Stomach smooth muscle (tissue), 2 donors: ENCODE data around the gene ARL13B.
A peak's percentile ranks its signal among the peaks of the same experiment; 100 is the strongest.
"Not testable (repeated sequence)": the region's sequence is repeated elsewhere in the genome, so short reads cannot be mapped to it uniquely, and the experiment has no call there.

ENCODE experiments used
- H3K27ac ChIP-seq: one replicate; pipeline ENCODE4 v1.7.0; 2013; ENCODE audit warnings: mild to moderate bottlenecking, low read length, inconsistent platforms
- H3K27me3 ChIP-seq, 2 donors: one replicate each; pipeline ENCODE4 v1.7.0; 2013; ENCODE audit warnings: low read length in 2 of 2; ENCODE audit not compliant: insufficient read depth in 2 of 2, control insufficient read depth in 1 of 2
- H3K36me3 ChIP-seq, 2 donors: one replicate each; pipeline ENCODE4 v1.7.0; 2013; ENCODE audit warnings: low read length in 2 of 2; ENCODE audit not compliant: control insufficient read depth in 2 of 2, insufficient read depth in 2 of 2
- H3K4me1 ChIP-seq: one replicate; pipeline ENCODE4 v1.7.0; 2013; ENCODE audit warnings: low read length; ENCODE audit not compliant: control insufficient read depth, insufficient read depth
- H3K4me3 ChIP-seq, 2 donors: one replicate each; pipeline ENCODE4 v1.7.0; 2013; ENCODE audit warnings: low read length in 2 of 2
- H3K9ac ChIP-seq, 2 donors: one replicate each; pipeline ENCODE4 v1.7.0; 2013; ENCODE audit warnings: low read length in 2 of 2, mild to moderate bottlenecking in 1 of 2
- H3K9me3 ChIP-seq, 2 donors: one replicate each; pipeline ENCODE4 v1.7.0; 2013; ENCODE audit warnings: low read length in 2 of 2; ENCODE audit not compliant: control insufficient read depth in 2 of 2
- donor health status: healthy.
- donor health status: Pancreatic carcinoma.

ARL13B gene

DNA sequence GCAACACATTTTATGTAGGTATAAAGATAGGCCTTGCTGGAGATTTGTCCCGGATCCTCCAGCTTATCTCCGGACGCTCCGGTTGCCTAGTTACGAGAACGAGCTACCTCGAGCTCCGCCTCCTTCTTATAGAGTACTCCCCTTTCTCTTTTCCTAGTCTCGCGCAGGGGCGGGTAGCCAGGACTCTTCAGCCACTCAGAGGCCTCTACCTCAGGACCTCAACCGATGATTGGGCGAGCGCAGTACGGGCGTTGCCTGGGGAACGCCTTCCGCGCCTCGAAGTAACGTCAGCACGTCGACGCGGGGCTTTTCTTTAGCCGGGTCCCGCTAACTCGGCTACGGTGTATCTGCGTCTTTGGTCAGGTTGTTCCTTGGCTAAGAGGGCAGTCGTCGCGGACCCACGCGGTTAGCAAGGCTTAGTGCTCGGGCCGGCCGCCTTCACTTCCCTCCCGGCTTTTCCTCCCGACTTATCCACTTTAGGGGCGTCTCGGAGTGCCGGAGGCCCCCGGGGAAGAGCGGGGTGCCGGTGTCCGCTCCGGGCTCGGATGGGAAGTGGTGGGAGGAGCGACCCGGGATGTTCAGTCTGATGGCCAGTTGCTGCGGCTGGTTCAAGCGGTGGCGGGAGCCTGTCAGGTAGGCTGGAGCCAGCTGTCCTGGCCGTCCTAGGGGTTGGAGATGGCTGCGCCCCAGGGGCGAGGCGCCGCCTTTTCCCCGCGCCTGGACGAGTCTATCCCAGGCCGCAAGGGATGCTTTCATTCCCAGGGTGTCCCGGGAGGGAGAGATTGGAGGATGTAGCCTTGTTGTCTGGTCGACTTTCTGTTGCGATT lies at the start of gene ARL13B:
Gene ARL13B, plus strand, starts transcription at position 306 of the 827 bp plus-strand sequence. Its CDS starts 269 bp downstream, at position 575.
- H3K27ac ChIP-seq: peak within 1 kb of the TSS; percentile 90
- peaks cover 3% of the 10 kb centered on the region for H3K4me1 ChIP-seq
- no peaks in the 10 kb centered on the region for H3K27me3 ChIP-seq
- H3K9ac ChIP-seq: peak within 1 kb of the TSS; percentile 89
- H3K36me3 ChIP-seq: no peaks in the 10 kb centered on the region
- H3K9me3 ChIP-seq: no peaks in the 10 kb centered on the region
- H3K4me3 ChIP-seq: peak within 1 kb of the TSS; percentile 77 to 95

DNA sequence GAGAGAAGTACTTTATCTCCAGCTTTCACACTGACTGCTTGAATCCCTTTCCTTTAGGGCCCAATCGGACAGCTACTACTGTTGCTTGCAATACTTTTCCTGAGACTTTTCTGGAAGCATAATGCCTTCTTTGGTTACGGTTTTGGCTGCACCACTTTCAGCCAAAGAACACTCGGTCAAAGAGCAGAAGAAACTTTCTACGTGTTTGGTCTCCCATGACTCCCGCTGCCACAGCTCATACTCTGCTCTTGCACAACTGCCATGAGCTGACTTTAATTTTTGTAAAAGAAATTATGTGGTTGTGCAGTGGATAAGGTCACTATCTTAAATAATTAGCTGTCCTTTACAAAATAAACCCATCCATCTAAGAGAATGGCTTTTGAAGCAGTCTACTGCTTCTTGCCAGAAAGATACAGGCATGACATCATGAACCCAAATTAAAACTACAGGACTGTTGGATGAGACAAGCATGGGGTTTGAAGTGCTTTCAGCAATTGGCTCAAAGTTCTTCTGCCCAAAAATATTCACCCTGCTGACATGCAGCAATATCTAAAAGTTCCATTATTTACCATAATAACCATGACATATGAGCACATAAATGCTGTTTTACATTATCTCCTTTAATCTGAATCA lies 48.2 kb upstream of the ARL13B start:
- H3K9me3 ChIP-seq: no peaks in the 10 kb centered on the region
- H3K4me1 ChIP-seq: no peaks in the 10 kb centered on the region
- no peaks in the 10 kb centered on the region for H3K36me3 ChIP-seq
- no peak overlapping the region for H3K4me3 ChIP-seq
- H3K27me3 ChIP-seq: no peaks in the 10 kb centered on the region
- H3K9ac ChIP-seq: no peak overlapping the region
- H3K27ac ChIP-seq: no peak overlapping the region

DNA sequence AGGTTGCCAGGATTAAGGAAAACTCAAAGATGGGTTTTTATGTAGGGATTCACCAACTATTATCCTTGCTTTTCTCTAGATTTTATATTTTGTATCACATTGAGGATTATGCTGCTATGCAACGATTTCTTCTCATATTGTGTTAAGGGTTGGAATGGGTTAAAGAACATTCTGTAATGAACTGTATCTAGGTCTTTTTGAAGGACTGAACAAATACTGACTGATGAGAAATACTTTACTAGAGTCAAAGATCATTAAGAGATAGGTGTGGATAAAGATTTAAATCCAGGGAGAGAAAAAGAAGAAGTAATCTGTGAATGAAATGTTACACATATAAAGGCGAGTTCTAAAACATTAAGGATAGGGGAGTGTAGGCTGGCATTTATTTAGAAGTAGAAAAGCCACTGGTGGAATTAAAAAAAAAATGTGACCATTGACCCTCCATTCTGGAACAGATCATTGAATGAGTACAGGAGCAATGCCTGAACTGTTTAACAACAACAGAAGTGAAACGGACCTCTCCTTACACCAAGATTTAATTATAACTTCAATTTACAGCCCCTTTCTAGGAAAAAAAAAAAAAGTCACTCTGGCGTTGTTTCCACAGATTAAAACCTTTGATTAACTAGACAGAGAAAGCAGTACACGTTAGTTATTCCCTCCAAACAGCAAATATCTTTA lies 45.4 kb upstream of the ARL13B start:
- H3K9ac ChIP-seq: no peak overlapping the region
- no peaks in the 10 kb centered on the region for H3K9me3 ChIP-seq

DNA sequence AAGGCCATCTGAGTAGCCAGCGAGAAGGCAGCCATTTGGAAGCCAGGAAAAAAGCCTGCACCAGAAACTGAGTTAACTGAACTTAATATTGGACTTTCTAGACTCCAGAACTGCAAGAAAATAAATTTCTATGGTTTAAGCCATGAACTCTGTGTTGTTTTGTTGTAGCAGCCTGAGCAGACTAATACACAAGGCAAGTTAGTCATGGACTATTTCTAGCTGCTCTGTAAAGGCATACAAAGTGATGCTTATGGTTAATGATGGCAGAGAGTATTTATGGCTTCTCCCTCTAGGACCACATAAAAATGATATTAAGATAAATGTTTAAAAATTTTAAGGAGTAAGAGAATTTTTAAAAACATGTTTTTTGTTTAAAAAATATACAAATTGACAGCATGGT lies 43.4 kb upstream of the ARL13B start:
- Histone ChIP-seq H3K9ac (no peak overlapping the region), H3K4me3 (no peak overlapping the region), H3K4me1 (no peaks in the 10 kb centered on the region), H3K27me3 (no peaks in the 10 kb centered on the region), H3K36me3 (no peaks in the 10 kb centered on the region), H3K27ac (no peak overlapping the region), H3K9me3 (no peaks in the 10 kb centered on the region)

More for the DNA sequence above, 45.4 kb upstream of the ARL13B start:
- Histone ChIP-seq H3K27me3 (no peaks in the 10 kb centered on the region), H3K4me3 (no peak overlapping the region), H3K4me1 (no peaks in the 10 kb centered on the region), H3K27ac (no peak overlapping the region), H3K36me3 (no peaks in the 10 kb centered on the region)

DNA sequence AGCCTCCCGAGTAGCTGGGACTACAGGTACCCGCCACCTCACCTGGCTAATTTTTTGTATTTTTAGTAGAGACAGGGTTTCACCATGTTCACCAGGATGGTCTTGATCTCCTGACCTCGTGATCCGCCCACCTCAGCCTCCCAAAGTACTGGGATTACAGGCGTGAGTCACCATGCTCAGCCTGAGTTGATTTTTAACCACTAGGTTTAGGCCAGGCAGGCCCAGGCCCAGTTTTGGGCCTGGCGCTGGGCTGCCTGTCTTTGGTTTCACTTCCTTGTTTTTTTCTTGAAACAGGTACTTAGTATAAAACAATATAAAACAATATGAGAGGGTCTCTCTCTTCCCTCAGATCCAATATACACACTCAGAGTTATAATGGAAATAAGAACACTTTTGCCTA lies 42.5 kb upstream of the ARL13B start:
- not testable (repeated sequence) for H3K9ac ChIP-seq, H3K4me1 ChIP-seq, H3K4me3 ChIP-seq, H3K36me3 ChIP-seq, H3K9me3 ChIP-seq, H3K27ac ChIP-seq, H3K27me3 ChIP-seq

DNA sequence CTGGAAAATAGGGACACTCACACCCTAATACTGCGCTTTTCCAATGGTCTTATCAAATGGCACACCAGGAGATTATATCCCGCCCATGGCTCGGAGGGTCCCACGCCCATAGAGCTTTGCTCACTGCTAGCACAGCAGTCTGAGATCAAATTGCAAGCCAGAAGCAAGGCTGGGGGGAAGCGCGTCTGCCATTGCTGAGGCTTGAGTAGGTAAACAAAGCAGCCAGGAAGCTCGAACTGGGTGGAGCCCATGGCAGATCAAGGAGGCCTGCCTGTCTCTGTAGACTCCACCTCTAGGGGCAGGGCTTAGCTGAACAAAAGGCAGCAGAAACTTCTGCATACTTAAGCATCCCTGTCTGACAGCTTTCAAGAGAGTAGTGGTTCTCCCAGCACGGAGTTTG lies 30.0 kb upstream of the ARL13B start:
- H3K4me1 ChIP-seq, H3K4me3 ChIP-seq, H3K27ac ChIP-seq, H3K9ac ChIP-seq, H3K27me3 ChIP-seq, H3K36me3 ChIP-seq, H3K9me3 ChIP-seq: not testable (repeated sequence)

DNA sequence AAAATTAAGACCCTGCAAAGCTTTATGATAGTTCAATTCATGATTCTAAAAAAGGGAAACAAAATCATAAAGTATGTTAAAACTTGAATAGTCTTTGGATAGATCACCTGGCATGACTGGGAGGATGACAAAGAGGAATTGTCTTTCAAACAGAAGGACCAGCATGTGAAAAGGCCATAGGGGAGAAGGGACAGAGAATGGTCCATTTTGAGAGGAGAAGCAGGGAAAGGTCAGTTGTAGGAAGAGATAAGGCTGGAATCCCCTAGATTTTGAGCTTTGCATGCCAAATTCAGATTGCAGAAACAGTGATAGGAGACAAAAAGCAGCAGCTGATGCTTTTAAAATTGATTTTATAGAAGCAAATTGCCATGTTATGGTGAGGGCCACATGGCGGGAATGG lies 18.9 kb upstream of the ARL13B start:
- H3K4me3 ChIP-seq: no peak overlapping the region
- no peaks in the 10 kb centered on the region for H3K4me1 ChIP-seq
- H3K9me3 ChIP-seq: no peaks in the 10 kb centered on the region
- no peaks in the 10 kb centered on the region for H3K27me3 ChIP-seq
- no peaks in the 10 kb centered on the region for H3K36me3 ChIP-seq
- H3K9ac ChIP-seq: no peak overlapping the region
- no peak overlapping the region for H3K27ac ChIP-seq

DNA sequence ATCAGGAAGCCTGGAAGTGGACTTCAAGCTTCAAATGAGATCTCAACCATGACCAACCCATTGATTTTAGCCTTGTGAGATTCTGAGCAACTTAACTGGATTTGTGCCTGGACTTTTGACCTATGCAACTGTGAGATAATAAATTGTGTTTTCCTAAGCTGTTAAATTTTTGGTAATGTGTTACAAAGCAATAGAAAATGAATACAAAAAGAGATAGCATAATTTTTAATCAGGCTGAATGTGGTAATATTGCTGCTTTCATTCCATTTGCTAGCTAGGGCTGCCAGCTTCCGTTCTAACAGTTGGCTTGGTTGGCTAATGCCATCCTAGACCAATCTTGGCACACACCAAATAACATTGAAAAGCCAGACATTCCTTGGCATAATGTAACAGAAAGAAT lies 18.5 kb upstream of the ARL13B start:
- Histone ChIP-seq H3K36me3 (no peaks in the 10 kb centered on the region), H3K4me1 (no peaks in the 10 kb centered on the region), H3K9me3 (no peaks in the 10 kb centered on the region), H3K27ac (no peak overlapping the region), H3K9ac (no peak overlapping the region), H3K4me3 (no peak overlapping the region), H3K27me3 (no peaks in the 10 kb centered on the region)

DNA sequence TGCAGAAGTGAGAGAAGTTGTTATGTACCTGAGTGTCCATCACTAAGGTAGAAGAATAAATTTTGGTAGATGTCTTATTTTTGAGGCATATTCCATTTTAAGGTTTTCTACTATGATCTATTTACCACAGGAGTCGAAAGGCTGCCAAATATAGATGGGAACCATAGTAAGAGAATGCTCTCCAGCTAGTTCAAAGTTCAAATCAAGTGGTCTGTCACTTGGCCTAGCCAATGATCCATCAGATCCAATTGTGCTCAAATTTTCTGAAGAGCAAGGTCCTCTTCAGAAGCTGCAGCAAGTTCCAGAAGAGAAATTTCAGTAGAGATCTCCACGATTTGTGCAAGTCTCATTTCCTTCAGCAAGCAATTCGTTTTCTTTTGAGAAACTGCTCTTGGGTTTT lies 17.2 kb upstream of the ARL13B start:
- no peak overlapping the region for H3K9ac ChIP-seq
- H3K27me3 ChIP-seq: no peaks in the 10 kb centered on the region
- no peak overlapping the region for H3K4me3 ChIP-seq
- H3K9me3 ChIP-seq: no peaks in the 10 kb centered on the region
- H3K36me3 ChIP-seq: no peaks in the 10 kb centered on the region
- H3K4me1 ChIP-seq: no peaks in the 10 kb centered on the region
- no peak overlapping the region for H3K27ac ChIP-seq

DNA sequence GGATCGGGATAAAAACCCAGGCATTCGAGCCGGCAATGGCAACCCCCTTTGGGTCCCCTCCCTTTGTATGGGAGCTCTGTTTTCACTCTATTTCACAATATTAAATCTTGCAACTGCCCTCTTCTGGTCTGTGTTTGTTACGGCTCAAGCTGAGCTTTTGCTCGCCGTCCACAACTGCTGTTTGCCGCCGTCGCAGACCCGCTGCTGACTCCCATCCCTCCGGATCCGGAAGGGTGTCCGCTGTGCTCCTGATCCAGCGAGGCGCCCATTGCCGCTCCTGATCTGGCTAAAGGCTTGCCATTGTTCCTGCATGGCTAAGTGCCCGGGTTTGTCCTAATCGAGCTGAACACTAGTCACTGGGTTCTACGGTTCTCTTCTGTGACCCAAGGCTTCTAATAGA lies 14.8 kb upstream of the ARL13B start:
- H3K27ac ChIP-seq, H3K9ac ChIP-seq, H3K9me3 ChIP-seq, H3K36me3 ChIP-seq, H3K27me3 ChIP-seq, H3K4me1 ChIP-seq, H3K4me3 ChIP-seq: not testable (repeated sequence)

DNA sequence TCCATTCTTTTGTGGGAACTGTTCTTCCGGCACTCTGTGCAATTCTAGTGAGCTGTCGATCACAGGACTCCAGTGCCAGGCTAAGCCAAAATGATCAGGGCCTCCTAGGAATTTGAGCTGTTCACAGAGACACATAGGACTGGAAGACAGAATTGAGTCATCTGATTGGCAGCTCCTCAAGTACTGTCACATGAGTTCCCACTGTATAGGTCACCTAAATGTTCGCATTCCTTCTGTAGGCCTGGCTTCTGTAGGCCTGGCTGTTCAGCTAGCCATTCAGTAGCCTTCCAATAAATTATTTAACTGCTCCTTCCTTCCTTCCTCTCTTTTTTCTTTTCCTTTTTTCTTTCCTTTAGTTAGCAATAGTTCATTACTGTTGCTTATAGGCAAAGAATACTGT lies 10.5 kb upstream of the ARL13B start:
- H3K27ac ChIP-seq: no peak overlapping the region

More for the DNA sequence above, 10.5 kb upstream of the ARL13B start:
- no peak overlapping the region for H3K4me3 ChIP-seq
- H3K36me3 ChIP-seq: no peaks in the 10 kb centered on the region
- H3K9ac ChIP-seq: no peak overlapping the region
- H3K4me1 ChIP-seq: no peaks in the 10 kb centered on the region
- no peaks in the 10 kb centered on the region for H3K9me3 ChIP-seq
- no peaks in the 10 kb centered on the region for H3K27me3 ChIP-seq
